Small intestine (tissue), 7 donors: ENCODE data around the gene SCIN. TPM values are rescaled to one million over a fixed set of nuclear protein-coding genes. Genes with fewer than 3 reads are reported as not detected.
A peak's percentile ranks its signal among the peaks of the same experiment; 100 is the strongest.
"Not testable (repeated sequence)": the region's sequence is repeated elsewhere in the genome, so short reads cannot be mapped to it uniquely, and the experiment has no call there.

Experiments used
- DNase-seq, 2 donors: peaks; one replicate each; pipeline versions ENCODE4 v3.0.0 to v3.0.0-alpha.2; 2013
- FAIRE-seq: peaks from 2 replicates; lab custom pipeline; 2012; peaks lifted over from hg19 to GRCh38; lab: Jason Lieb, UNC
- H3K27ac ChIP-seq, 3 donors: one replicate each; pipeline ENCODE4 v1.5.1; 2013; ENCODE audit warnings: low read length in 2 of 3, mild to moderate bottlenecking in 2 of 3, control low read depth in 1 of 3, inconsistent platforms in 1 of 3, low read depth in 1 of 3, moderate library complexity in 1 of 3
- H3K27me3 ChIP-seq, 3 donors: one replicate each; pipeline ENCODE4 v1.6.1; 2013; ENCODE audit warnings: low read length in 3 of 3, inconsistent platforms in 1 of 3; ENCODE audit not compliant: control insufficient read depth in 3 of 3, insufficient read depth in 3 of 3
- H3K36me3 ChIP-seq, 3 donors: one replicate each; pipeline ENCODE4 v1.6.1; 2013; ENCODE audit warnings: low read length in 3 of 3, inconsistent platforms in 1 of 3, low read depth in 1 of 3, mild to moderate bottlenecking in 1 of 3, moderate library complexity in 1 of 3; ENCODE audit not compliant: control insufficient read depth in 3 of 3, insufficient read depth in 2 of 3
- H3K4me1 ChIP-seq, 3 donors: one replicate each; pipeline ENCODE4 v1.6.1; 2013; ENCODE audit warnings: low read length in 2 of 3, inconsistent platforms in 1 of 3, low read depth in 1 of 3, mild to moderate bottlenecking in 1 of 3, moderate library complexity in 1 of 3; ENCODE audit not compliant: control insufficient read depth in 3 of 3, insufficient read depth in 2 of 3
- H3K4me3 ChIP-seq, 3 donors: one replicate each; pipeline ENCODE4 v1.5.1; 2013; ENCODE audit warnings: low read length in 3 of 3, control low read depth in 1 of 3, inconsistent platforms in 1 of 3, low read depth in 1 of 3, mild to moderate bottlenecking in 1 of 3, moderate library complexity in 1 of 3
- H3K9me3 ChIP-seq, 2 donors: one replicate each; pipeline ENCODE4 v1.6.1; 2013; ENCODE audit warnings: low read depth in 1 of 2, low read length in 1 of 2; ENCODE audit not compliant: control insufficient read depth in 2 of 2, insufficient read depth in 1 of 2
- WGBS, 3 donors: extraction: QIAGEN DNeasy Blood & Tissue Kit; methylation state at CpG; one replicate each; pipeline ENCODE4 v1.1.7; 2013; 5-methylcytosine and 5-hydroxymethylcytosine counted together
- polyA plus RNA-seq, 4 donors: library from polyadenylated mRNA; stranded (reverse) in 3 of 4; unstranded in 1 of 4; fragments of 200-250 nt in 3 of 4; fragments of 120-200 nt in 1 of 4; gene quantifications; one replicate each; pipeline versions ENCODE4 v1.2.1 to v1.2.3, GENCODE V29; 2013
- donor health status: healthy with polysubstance abuse.
- donor health status: control.
- donor health status: control.
- donor health status: Bipolar disorder and iron deficiency.
- donor health status: healthy.

Gene SCIN
- polyA plus RNA-seq, 4 donors, result 3.3 to 61.1 (median 21.2) TPM

- not testable (repeated sequence) for H3K4me1 ChIP-seq, H3K27me3 ChIP-seq, H3K4me3 ChIP-seq, H3K27ac ChIP-seq, H3K36me3 ChIP-seq, DNase-seq, H3K9me3 ChIP-seq, FAIRE-seq
- WGBS, 3 donors, result 78 to 93% (median 81%) methylated on average over 6 of the region's 6 CpGs
Measured at GRCh38 chr7:12555695-12556094, 14.8 kb upstream of the SCIN start.

- 87 to 92% (median 90%) methylated on average over 35 to 60 of the region's 60 CpGs for WGBS, 3 donors
- H3K27me3 ChIP-seq, DNase-seq: not testable (repeated sequence)
Measured at GRCh38 chr7:12556139-12556792, 14.3 kb upstream of the SCIN start.

GRCh38 chr7:12557282-12557681 is 13.2 kb upstream of the SCIN start:
- Histone ChIP-seq H3K27me3 (no peaks in the 10 kb centered on the region), H3K27ac (no peak overlapping the region), H3K9me3 (peaks cover 0 to 6% of the 10 kb centered on the region in 2 donors), H3K4me1 (peaks cover 0 to 3% (median 0%) of the 10 kb centered on the region in 3 donors), H3K4me3 (no peak overlapping the region), H3K36me3 (no peaks in the 10 kb centered on the region)
- DNase-seq (peak in 1 of 2 donors; percentile 22), FAIRE-seq (no peak)
- 71 to 75% (median 74%) methylated on average over 7 of the region's 7 CpGs for WGBS, 3 donors

More at GRCh38 chr7:12556139-12556792, 14.3 kb upstream of the SCIN start:
- not testable (repeated sequence) for FAIRE-seq, H3K27ac ChIP-seq, H3K4me1 ChIP-seq, H3K4me3 ChIP-seq, H3K36me3 ChIP-seq, H3K9me3 ChIP-seq

DNA sequence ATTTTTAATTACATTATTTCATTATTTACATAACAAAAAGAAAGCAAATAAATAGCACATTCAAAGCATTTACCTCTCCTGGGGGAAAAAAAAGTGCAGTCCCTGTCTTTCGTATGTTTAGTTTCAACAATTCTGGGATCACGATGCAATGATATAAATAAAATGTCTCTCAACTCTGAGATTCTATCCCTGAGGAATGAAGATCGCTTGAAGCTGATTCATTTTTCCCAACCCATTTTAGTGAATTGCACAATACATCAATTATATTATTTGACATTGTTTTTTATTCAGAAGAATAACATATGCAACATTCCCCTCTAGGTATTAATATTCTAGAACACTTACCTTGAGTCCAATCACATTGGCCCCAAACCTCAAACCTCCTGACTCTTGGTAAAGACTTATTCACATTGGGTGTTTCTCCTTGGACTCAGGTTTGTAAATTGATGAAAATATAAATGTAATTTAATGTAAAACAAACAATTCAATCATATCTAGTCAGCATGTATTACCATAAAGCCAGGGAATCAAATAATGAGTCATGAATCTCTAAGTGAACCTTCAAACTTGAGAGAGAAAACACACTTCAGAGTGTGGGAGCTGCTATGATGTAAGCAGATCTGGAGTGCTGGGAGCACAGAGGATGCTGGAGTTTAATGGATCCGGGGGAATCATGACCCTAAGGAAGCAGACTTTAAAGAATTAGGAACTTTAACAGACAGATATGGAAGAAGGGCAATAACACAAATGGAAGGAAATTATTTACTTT is 5.3 kb upstream of the SCIN start:
- DNase-seq (peak in 1 of 2 donors; percentile 63), FAIRE-seq (no peak)
- Histone ChIP-seq H3K27me3 (peaks cover 0 to 7% (median under 1%) of the 10 kb centered on the region in 3 donors), H3K27ac (no peak overlapping the region), H3K4me1 (peaks cover 0 to 6% (median 0%) of the 10 kb centered on the region in 3 donors), H3K9me3 (no peaks in the 10 kb centered on the region), H3K4me3 (no peak overlapping the region), H3K36me3 (no peaks in the 10 kb centered on the region)
- WGBS, 3 donors, result 75 to 85% (median 81%) methylated on average over 4 of the region's 4 CpGs

- FAIRE-seq (no peak), DNase-seq (no peak)
- WGBS, 3 donors, result 92 to 93% (median 93%) methylated on average over 2 of the region's 2 CpGs
Measured at GRCh38 chr7:12565873-12566272, 4.6 kb upstream of the SCIN start.

GRCh38 chr7:12567015-12567414 is 3.5 kb upstream of the SCIN start:
- Histone ChIP-seq H3K4me1 (peaks cover 0 to 18% (median 0%) of the 10 kb centered on the region in 3 donors), H3K36me3 (no peaks in the 10 kb centered on the region), H3K27me3 (peaks cover 0 to 24% (median 9%) of the 10 kb centered on the region in 3 donors), H3K9me3 (no peaks in the 10 kb centered on the region), H3K27ac (no peak overlapping the region), H3K4me3 (no peak overlapping the region)
- FAIRE-seq, result no peak
- WGBS, 3 donors, result 13 to 39% (median 29%) methylated on average over 1 of the region's 1 CpG
- DNase-seq, result no peak

More at GRCh38 chr7:12565873-12566272, 4.6 kb upstream of the SCIN start:
- no peak overlapping the region for H3K4me3 ChIP-seq
- H3K36me3 ChIP-seq, result no peaks in the 10 kb centered on the region
- H3K4me1 ChIP-seq, result peaks cover 0 to 13% (median 0%) of the 10 kb centered on the region in 3 donors
- no peak overlapping the region for H3K27ac ChIP-seq
- peaks cover 0 to 14% (median 5%) of the 10 kb centered on the region in 3 donors for H3K27me3 ChIP-seq
- H3K9me3 ChIP-seq, result no peaks in the 10 kb centered on the region

DNA sequence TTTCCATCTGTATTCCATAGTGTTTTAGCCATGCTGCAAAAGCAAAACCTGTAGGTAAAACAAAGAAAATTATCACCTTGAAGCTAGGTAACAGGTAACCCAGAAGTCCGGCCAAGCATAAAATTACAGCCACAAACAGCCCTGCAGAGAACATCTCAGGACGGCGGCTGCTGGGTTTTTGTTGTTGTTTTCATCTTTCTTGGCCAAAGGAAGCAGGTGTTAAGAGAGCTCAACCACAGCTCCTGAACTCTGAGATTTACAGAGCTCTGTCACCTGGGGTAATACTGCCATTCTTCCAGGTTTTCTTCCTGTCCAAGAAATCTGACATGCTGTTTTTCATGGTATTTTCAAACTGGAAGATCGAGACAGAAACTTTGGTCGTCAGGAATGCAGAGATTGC is 847 bp upstream of the SCIN start:
- DNase-seq (no peak), FAIRE-seq (no peak)
- H3K27ac ChIP-seq, result peak overlapping the region in 1 of 3 donors; percentile 63
- H3K4me1 ChIP-seq, result peaks cover 0 to 18% (median 0%) of the 10 kb centered on the region in 3 donors
- no peaks in the 10 kb centered on the region for H3K36me3 ChIP-seq
- H3K9me3 ChIP-seq, result no peaks in the 10 kb centered on the region
- 3 to 25% (median 6%) methylated on average over 5 of the region's 5 CpGs for WGBS, 3 donors
- peak overlapping the region in 1 of 3 donors; percentile 64 for H3K4me3 ChIP-seq
- peaks cover 0 to 24% (median 9%) of the 10 kb centered on the region in 3 donors for H3K27me3 ChIP-seq

DNA sequence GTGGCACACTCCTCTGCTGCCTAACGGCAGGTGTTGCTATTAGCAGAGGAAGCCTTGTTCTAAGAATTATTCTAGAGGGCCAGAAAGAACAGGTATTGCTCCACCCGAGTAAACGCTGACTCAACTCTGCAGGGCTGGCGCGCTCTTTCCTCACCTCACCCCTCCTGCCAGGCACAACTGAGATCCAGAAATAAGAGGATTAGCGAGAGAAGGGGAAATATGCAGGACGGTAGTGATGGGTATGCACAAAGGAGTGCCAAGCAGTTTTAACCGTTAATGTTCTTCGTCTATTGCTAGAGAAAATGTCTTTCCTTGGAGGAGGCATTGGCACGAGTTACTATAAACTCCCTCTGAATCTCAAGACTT is 369 bp upstream of the SCIN start:
- no peak for FAIRE-seq

More for the DNA sequence above, 369 bp upstream of the SCIN start:
- Histone ChIP-seq H3K4me1 (peaks cover 0 to 18% (median 0%) of the 10 kb centered on the region in 3 donors), H3K4me3 (peak overlapping the region in 2 of 3 donors; percentile 56 to 64), H3K9me3 (no peaks in the 10 kb centered on the region), H3K27me3 (peaks cover 0 to 24% (median 9%) of the 10 kb centered on the region in 3 donors), H3K36me3 (no peaks in the 10 kb centered on the region), H3K27ac (peak overlapping the region in 1 of 3 donors; percentile 78)
- peak; percentile 60 to 69 for DNase-seq
- WGBS, 3 donors, result 0 to 6% (median 2%) methylated on average over 10 of the region's 10 CpGs
